Hepatic stellate cell (primary cell): ENCODE measurements around the gene GLRA3.

Experiments used
- DNase-seq: peaks from one replicate; pipeline ENCODE4 v3.0.0; 2011; ENCODE audit warnings: low spot score

GLRA3 gene

GRCh38 chr4:174595141-174595929 is 233.7 kb downstream of the GLRA3 start:
- no peak for DNase-seq

GRCh38 chr4:174593701-174594100 is 235.3 kb downstream of the GLRA3 start:
- DNase-seq: no peak

- DNase-seq: peak; percentile 58
Observed at GRCh38 chr4:174592985-174593335, 236.1 kb downstream of the GLRA3 start.

DNA sequence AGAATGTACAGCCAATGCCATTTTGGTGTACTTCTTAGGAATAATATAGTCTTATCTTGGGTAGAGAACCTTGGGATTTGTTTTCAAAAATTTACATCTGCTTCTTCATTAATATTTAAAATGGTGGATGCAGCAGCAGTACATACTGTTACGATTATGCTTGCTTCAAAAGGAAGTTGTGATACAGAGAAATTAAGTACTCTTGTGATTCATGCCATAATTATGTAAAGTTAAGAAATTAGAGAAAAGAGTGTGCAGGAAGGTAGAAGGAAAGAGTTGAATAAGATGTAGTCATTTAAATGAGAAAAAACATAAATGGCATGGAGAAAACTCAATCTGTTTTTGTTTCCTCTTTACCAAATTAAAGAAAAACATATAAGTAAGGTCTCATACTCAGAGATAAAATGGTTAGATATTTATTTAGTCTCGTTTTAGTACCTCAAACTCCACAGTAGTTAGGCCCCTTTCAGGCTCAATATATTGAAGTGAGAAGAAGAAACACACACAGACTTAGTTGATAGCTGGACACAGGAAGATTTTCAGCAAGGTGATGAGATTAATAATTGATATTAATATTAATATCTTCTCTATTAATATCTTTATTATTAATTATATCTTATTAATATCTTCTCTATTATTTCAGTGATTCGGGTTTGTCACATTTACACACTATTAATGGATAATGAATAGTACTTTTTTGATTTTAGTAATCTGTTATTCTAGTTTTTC is 236.6 kb downstream of the GLRA3 start:
- DNase-seq: no peak

GRCh38 chr4:174591243-174592021 is 237.6 kb downstream of the GLRA3 start:
- no peak for DNase-seq

DNA sequence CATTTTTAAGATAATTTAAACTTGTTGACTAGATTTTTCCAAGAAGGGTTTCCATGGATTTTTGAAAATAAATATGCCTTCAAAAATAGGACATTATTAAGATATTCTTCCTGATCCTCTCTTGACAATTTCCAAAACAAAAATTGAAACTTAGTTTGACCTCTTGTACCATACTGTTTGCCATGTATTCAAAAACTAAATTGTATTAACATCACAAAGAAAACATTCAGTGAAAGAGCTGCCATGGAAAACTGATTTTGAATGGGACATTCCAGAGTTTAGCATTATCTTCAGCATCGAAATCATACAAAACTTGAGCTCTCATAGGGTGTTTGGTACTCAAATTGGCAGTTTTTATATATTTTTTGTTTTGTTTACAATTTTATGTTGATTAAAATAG is 238.7 kb downstream of the GLRA3 start:
- no peak for DNase-seq
